Measurements from ENCODE around the gene LTBP1.

The LTBP1 gene

GRCh38 chr2:33141476-33141875 lies 194.7 kb downstream of the LTBP1 start:
- no peak overlapping the region for H3K4me3 ChIP-seq (ENCODE audit: low read length)
- no peak overlapping the region for H3K27ac ChIP-seq (ENCODE audit: low read length)
- H3K36me3 ChIP-seq (ENCODE audit: control insufficient read depth, low read depth, low read length), result no peaks in the 10 kb centered on the region
- no peaks in the 10 kb centered on the region for H3K9me3 ChIP-seq (ENCODE audit: control insufficient read depth, low read depth, low read length)
- H3K9ac ChIP-seq (ENCODE audit: low read length), result no peak overlapping the region
- H3K27me3 ChIP-seq (ENCODE audit: control insufficient read depth, insufficient read depth, low read length), result no peaks in the 10 kb centered on the region
- peaks cover 3% of the 10 kb centered on the region for H3K4me1 ChIP-seq (ENCODE audit: control insufficient read depth, low read depth, low read length)

GRCh38 chr2:33142810-33143209 lies 196.1 kb downstream of the LTBP1 start:
- Histone ChIP-seq H3K9me3 (ENCODE audit: control insufficient read depth, low read depth, low read length) (no peaks in the 10 kb centered on the region), H3K4me1 (ENCODE audit: control insufficient read depth, low read depth, low read length) (peaks cover 3% of the 10 kb centered on the region), H3K36me3 (ENCODE audit: control insufficient read depth, low read depth, low read length) (no peaks in the 10 kb centered on the region), H3K27me3 (ENCODE audit: control insufficient read depth, insufficient read depth, low read length) (no peaks in the 10 kb centered on the region), H3K9ac (ENCODE audit: low read length) (no peak overlapping the region), H3K4me3 (ENCODE audit: low read length) (no peak overlapping the region), H3K27ac (ENCODE audit: low read length) (no peak overlapping the region)

- Histone ChIP-seq H3K27me3 (ENCODE audit: control insufficient read depth, insufficient read depth, low read length) (no peaks in the 10 kb centered on the region), H3K4me1 (ENCODE audit: control insufficient read depth, low read depth, low read length) (no peaks in the 10 kb centered on the region), H3K9ac (ENCODE audit: low read length) (no peak overlapping the region), H3K4me3 (ENCODE audit: low read length) (no peak overlapping the region), H3K36me3 (ENCODE audit: control insufficient read depth, low read depth, low read length) (no peaks in the 10 kb centered on the region), H3K9me3 (ENCODE audit: control insufficient read depth, low read depth, low read length) (no peaks in the 10 kb centered on the region), H3K27ac (ENCODE audit: low read length) (no peak overlapping the region)
Measured at GRCh38 chr2:33144243-33144642, 197.5 kb downstream of the LTBP1 start.

GRCh38 chr2:33145459-33145858 lies 198.7 kb downstream of the LTBP1 start:
- H3K4me3 ChIP-seq (ENCODE audit: low read length), result no peak overlapping the region
- H3K36me3 ChIP-seq (ENCODE audit: control insufficient read depth, low read depth, low read length), result no peaks in the 10 kb centered on the region
- H3K27me3 ChIP-seq (ENCODE audit: control insufficient read depth, insufficient read depth, low read length), result no peaks in the 10 kb centered on the region
- no peak overlapping the region for H3K27ac ChIP-seq (ENCODE audit: low read length)
- H3K4me1 ChIP-seq (ENCODE audit: control insufficient read depth, low read depth, low read length), result no peaks in the 10 kb centered on the region
- no peak overlapping the region for H3K9ac ChIP-seq (ENCODE audit: low read length)
- H3K9me3 ChIP-seq (ENCODE audit: control insufficient read depth, low read depth, low read length), result no peaks in the 10 kb centered on the region

- no peaks in the 10 kb centered on the region for H3K36me3 ChIP-seq (ENCODE audit: control insufficient read depth, low read depth, low read length)
- H3K9ac ChIP-seq (ENCODE audit: low read length), result no peak overlapping the region
- no peak overlapping the region for H3K27ac ChIP-seq (ENCODE audit: low read length)
- no peaks in the 10 kb centered on the region for H3K9me3 ChIP-seq (ENCODE audit: control insufficient read depth, low read depth, low read length)
- H3K27me3 ChIP-seq (ENCODE audit: control insufficient read depth, insufficient read depth, low read length), result no peaks in the 10 kb centered on the region
- H3K4me3 ChIP-seq (ENCODE audit: low read length), result no peak overlapping the region
- H3K4me1 ChIP-seq (ENCODE audit: control insufficient read depth, low read depth, low read length), result no peaks in the 10 kb centered on the region
Measured at GRCh38 chr2:33146102-33146501, 199.3 kb downstream of the LTBP1 start.

- Histone ChIP-seq H3K9me3 (ENCODE audit: control insufficient read depth, low read depth, low read length) (no peaks in the 10 kb centered on the region), H3K27me3 (ENCODE audit: control insufficient read depth, insufficient read depth, low read length) (no peaks in the 10 kb centered on the region), H3K4me3 (ENCODE audit: low read length) (no peak overlapping the region), H3K9ac (ENCODE audit: low read length) (no peak overlapping the region), H3K36me3 (ENCODE audit: control insufficient read depth, low read depth, low read length) (no peaks in the 10 kb centered on the region), H3K4me1 (ENCODE audit: control insufficient read depth, low read depth, low read length) (no peaks in the 10 kb centered on the region), H3K27ac (ENCODE audit: low read length) (no peak overlapping the region)
Measured at GRCh38 chr2:33153008-33153407, 206.3 kb downstream of the LTBP1 start.

- H3K9ac ChIP-seq (ENCODE audit: low read length), result no peak overlapping the region
- no peaks in the 10 kb centered on the region for H3K9me3 ChIP-seq (ENCODE audit: control insufficient read depth, low read depth, low read length)
- no peak overlapping the region for H3K27ac ChIP-seq (ENCODE audit: low read length)
- H3K27me3 ChIP-seq (ENCODE audit: control insufficient read depth, insufficient read depth, low read length), result no peaks in the 10 kb centered on the region
- no peaks in the 10 kb centered on the region for H3K36me3 ChIP-seq (ENCODE audit: control insufficient read depth, low read depth, low read length)
- H3K4me1 ChIP-seq (ENCODE audit: control insufficient read depth, low read depth, low read length), result no peaks in the 10 kb centered on the region
- H3K4me3 ChIP-seq (ENCODE audit: low read length), result no peak overlapping the region
Measured at GRCh38 chr2:33158482-33159003, 211.8 kb downstream of the LTBP1 start.

GRCh38 chr2:33160191-33160590 lies 213.4 kb downstream of the LTBP1 start:
- H3K27ac ChIP-seq (ENCODE audit: low read length), result no peak overlapping the region
- H3K27me3 ChIP-seq (ENCODE audit: control insufficient read depth, insufficient read depth, low read length), result no peaks in the 10 kb centered on the region
- no peaks in the 10 kb centered on the region for H3K36me3 ChIP-seq (ENCODE audit: control insufficient read depth, low read depth, low read length)
- H3K4me3 ChIP-seq (ENCODE audit: low read length), result no peak overlapping the region
- no peaks in the 10 kb centered on the region for H3K4me1 ChIP-seq (ENCODE audit: control insufficient read depth, low read depth, low read length)
- H3K9me3 ChIP-seq (ENCODE audit: control insufficient read depth, low read depth, low read length), result no peaks in the 10 kb centered on the region
- no peak overlapping the region for H3K9ac ChIP-seq (ENCODE audit: low read length)

GRCh38 chr2:33166287-33166881 lies 219.6 kb downstream of the LTBP1 start:
- no peaks in the 10 kb centered on the region for H3K36me3 ChIP-seq (ENCODE audit: control insufficient read depth, low read depth, low read length)
- H3K4me3 ChIP-seq (ENCODE audit: low read length), result no peak overlapping the region

GRCh38 chr2:33167622-33168245 lies 221.0 kb downstream of the LTBP1 start:
- H3K27ac ChIP-seq (ENCODE audit: low read length), result no peak overlapping the region
- no peaks in the 10 kb centered on the region for H3K36me3 ChIP-seq (ENCODE audit: control insufficient read depth, low read depth, low read length)

More at GRCh38 chr2:33166287-33166881, 219.6 kb downstream of the LTBP1 start:
- Histone ChIP-seq H3K27me3 (ENCODE audit: control insufficient read depth, insufficient read depth, low read length) (no peaks in the 10 kb centered on the region), H3K9ac (ENCODE audit: low read length) (no peak overlapping the region), H3K4me1 (ENCODE audit: control insufficient read depth, low read depth, low read length) (peaks cover 4% of the 10 kb centered on the region), H3K9me3 (ENCODE audit: control insufficient read depth, low read depth, low read length) (no peaks in the 10 kb centered on the region), H3K27ac (ENCODE audit: low read length) (no peak overlapping the region)

GRCh38 chr2:33168425-33168824 lies 221.7 kb downstream of the LTBP1 start:
- no peaks in the 10 kb centered on the region for H3K36me3 ChIP-seq (ENCODE audit: control insufficient read depth, low read depth, low read length)
- no peak overlapping the region for H3K4me3 ChIP-seq (ENCODE audit: low read length)
- H3K27ac ChIP-seq (ENCODE audit: low read length), result no peak overlapping the region
- no peak overlapping the region for H3K9ac ChIP-seq (ENCODE audit: low read length)
- H3K27me3 ChIP-seq (ENCODE audit: control insufficient read depth, insufficient read depth, low read length), result no peaks in the 10 kb centered on the region
- peaks cover 4% of the 10 kb centered on the region for H3K4me1 ChIP-seq (ENCODE audit: control insufficient read depth, low read depth, low read length)
- no peaks in the 10 kb centered on the region for H3K9me3 ChIP-seq (ENCODE audit: control insufficient read depth, low read depth, low read length)

More at GRCh38 chr2:33167622-33168245, 221.0 kb downstream of the LTBP1 start:
- no peaks in the 10 kb centered on the region for H3K9me3 ChIP-seq (ENCODE audit: control insufficient read depth, low read depth, low read length)
- H3K4me3 ChIP-seq (ENCODE audit: low read length), result no peak overlapping the region
- H3K9ac ChIP-seq (ENCODE audit: low read length), result no peak overlapping the region
- peaks cover 4% of the 10 kb centered on the region for H3K4me1 ChIP-seq (ENCODE audit: control insufficient read depth, low read depth, low read length)
- H3K27me3 ChIP-seq (ENCODE audit: control insufficient read depth, insufficient read depth, low read length), result no peaks in the 10 kb centered on the region

GRCh38 chr2:33168922-33169321 lies 222.2 kb downstream of the LTBP1 start:
- H3K27me3 ChIP-seq (ENCODE audit: control insufficient read depth, insufficient read depth, low read length), result no peaks in the 10 kb centered on the region
- H3K9me3 ChIP-seq (ENCODE audit: control insufficient read depth, low read depth, low read length), result no peaks in the 10 kb centered on the region
- no peak overlapping the region for H3K9ac ChIP-seq (ENCODE audit: low read length)
- H3K4me1 ChIP-seq (ENCODE audit: control insufficient read depth, low read depth, low read length), result peaks cover 4% of the 10 kb centered on the region
- H3K36me3 ChIP-seq (ENCODE audit: control insufficient read depth, low read depth, low read length), result no peaks in the 10 kb centered on the region
- no peak overlapping the region for H3K4me3 ChIP-seq (ENCODE audit: low read length)
- H3K27ac ChIP-seq (ENCODE audit: low read length), result no peak overlapping the region
